SU-DHL-6 (cell line): ENCODE data around the gene R3HDM2.

Experiments used
- H2AFZ ChIP-seq: fragments of 200-600 bp; sonication (generic); 2 replicates; pipeline ENCODE4 v1.6.1; 2014; ENCODE audit warnings: low read depth, mild to moderate bottlenecking, moderate library complexity, mixed read lengths, antibody characterized with exemption, low read length; ENCODE audit not compliant: severe bottlenecking
- H3F3A ChIP-seq: fragments of 200-600 bp; shearing (Covaris generic); 2 replicates; pipeline ENCODE4 v1.6.0; 2016; ENCODE audit warnings: antibody characterized with exemption, mild to moderate bottlenecking; ENCODE audit not compliant: insufficient read depth
- H3K27ac ChIP-seq: fragments of 200-600 bp; sonication (generic); 2 replicates; pipeline ENCODE4 v1.5.1; 2016; ENCODE audit warnings: low read depth, mild to moderate bottlenecking, low read length, moderate library complexity, mixed read lengths
- H3K27me3 ChIP-seq: fragments of 200-600 bp; sonication (generic), shearing (Covaris generic); 2 replicates; pipeline ENCODE4 v1.6.0; 2014; ENCODE audit warnings: mild to moderate bottlenecking, low read length
- H3K36me3 ChIP-seq: fragments of 200-600 bp; sonication (generic); 2 replicates; pipeline ENCODE4 v1.6.1; 2014; ENCODE audit warnings: mild to moderate bottlenecking, low read length, mixed read lengths
- H3K4me2 ChIP-seq: fragments of 300-600, 200-600 bp; shearing (Covaris generic), sonication (generic); 2 replicates; pipeline ENCODE4 v1.6.0; 2014; ENCODE audit warnings: low read length, low read depth, mild to moderate bottlenecking; ENCODE audit not compliant: poor library complexity, severe bottlenecking
- H3K4me3 ChIP-seq: fragments of 200-600 bp; sonication (generic); 2 replicates; pipeline ENCODE4 v1.5.1; 2014; ENCODE audit warnings: antibody characterized with exemption, low read length, mild to moderate bottlenecking, mixed read lengths; ENCODE audit not compliant: insufficient read depth, poor library complexity, severe bottlenecking
- H3K79me2 ChIP-seq: fragments of 200-600 bp; sonication (generic); 2 replicates; pipeline ENCODE4 v1.6.1; 2014; ENCODE audit warnings: mild to moderate bottlenecking, low read length, moderate library complexity; ENCODE audit not compliant: insufficient read depth
- H3K9ac ChIP-seq: fragments of 200-600 bp; sonication (generic); 2 replicates; pipeline ENCODE4 v1.7.0; 2014; ENCODE audit warnings: mild to moderate bottlenecking, low read length
- H3K9me2 ChIP-seq: fragments of 200-600 bp; sonication (generic); replicated peaks from 2 replicates; pipeline ENCODE4 v1.6.1; 2014; ENCODE audit warnings: low read length; ENCODE audit not compliant: insufficient read depth
- H3K9me3 ChIP-seq: fragments of 200-600 bp; sonication (generic); 2 replicates; pipeline ENCODE4 v1.6.1; 2014; ENCODE audit warnings: low read length, mixed read lengths; ENCODE audit not compliant: insufficient read depth
- H4K20me1 ChIP-seq: fragments of 200-600 bp; sonication (generic); 2 replicates; pipeline ENCODE4 v1.6.1; 2014; ENCODE audit warnings: low read depth, mild to moderate bottlenecking, antibody characterized with exemption, low read length, moderate library complexity, mixed read lengths
- EZH2phosphoT487 ChIP-seq: fragments of 200-600 bp; sonication (generic), shearing (Covaris generic); conservative IDR thresholded peaks from 2 replicates; pipeline ENCODE4 v1.6.1; 2018; ENCODE audit warnings: mild to moderate bottlenecking, antibody characterized with exemption, low read length, moderate library complexity, mixed read lengths
- TF ChIP-seq, protein P1 (sequence below): fragments of 200-600 bp; sonication (generic); IDR thresholded peaks from one replicate; pipeline ENCODE4 v1.5.1; 2017; ENCODE audit warnings: antibody characterized with exemption, mild to moderate bottlenecking, low read length, moderate library complexity; ENCODE audit not compliant: insufficient read depth, poor library complexity, severe bottlenecking

The R3HDM2 gene

GRCh38 chr12:57323416-57323815 lies 107.4 kb downstream of the R3HDM2 start:
- H3K4me2 ChIP-seq: no peak overlapping the region

GRCh38 chr12:57320639-57321038 lies 110.2 kb downstream of the R3HDM2 start:
- no peaks in the 10 kb centered on the region for H3K36me3 ChIP-seq
- TF ChIP-seq, protein P1, sequence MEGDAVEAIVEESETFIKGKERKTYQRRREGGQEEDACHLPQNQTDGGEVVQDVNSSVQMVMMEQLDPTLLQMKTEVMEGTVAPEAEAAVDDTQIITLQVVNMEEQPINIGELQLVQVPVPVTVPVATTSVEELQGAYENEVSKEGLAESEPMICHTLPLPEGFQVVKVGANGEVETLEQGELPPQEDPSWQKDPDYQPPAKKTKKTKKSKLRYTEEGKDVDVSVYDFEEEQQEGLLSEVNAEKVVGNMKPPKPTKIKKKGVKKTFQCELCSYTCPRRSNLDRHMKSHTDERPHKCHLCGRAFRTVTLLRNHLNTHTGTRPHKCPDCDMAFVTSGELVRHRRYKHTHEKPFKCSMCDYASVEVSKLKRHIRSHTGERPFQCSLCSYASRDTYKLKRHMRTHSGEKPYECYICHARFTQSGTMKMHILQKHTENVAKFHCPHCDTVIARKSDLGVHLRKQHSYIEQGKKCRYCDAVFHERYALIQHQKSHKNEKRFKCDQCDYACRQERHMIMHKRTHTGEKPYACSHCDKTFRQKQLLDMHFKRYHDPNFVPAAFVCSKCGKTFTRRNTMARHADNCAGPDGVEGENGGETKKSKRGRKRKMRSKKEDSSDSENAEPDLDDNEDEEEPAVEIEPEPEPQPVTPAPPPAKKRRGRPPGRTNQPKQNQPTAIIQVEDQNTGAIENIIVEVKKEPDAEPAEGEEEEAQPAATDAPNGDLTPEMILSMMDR: no peak
- no peak for TF ChIP-seq EZH2phosphoT487
- H3K4me3 ChIP-seq: no peak overlapping the region
- H4K20me1 ChIP-seq: no peaks in the 10 kb centered on the region
- no peaks in the 10 kb centered on the region for H3K27me3 ChIP-seq
- no peak overlapping the region for H3K4me2 ChIP-seq
- no peak overlapping the region for H2AFZ ChIP-seq
- H3K9me2 ChIP-seq: no peaks in the 10 kb centered on the region
- H3F3A ChIP-seq: no peaks in the 10 kb centered on the region
- no peaks in the 10 kb centered on the region for H3K79me2 ChIP-seq
- no peak overlapping the region for H3K27ac ChIP-seq
- no peaks in the 10 kb centered on the region for H3K9me3 ChIP-seq
- no peak overlapping the region for H3K9ac ChIP-seq

More at GRCh38 chr12:57323416-57323815, 107.4 kb downstream of the R3HDM2 start:
- Histone ChIP-seq H3K9ac (no peak overlapping the region), H3K27me3 (no peaks in the 10 kb centered on the region), H3K79me2 (no peaks in the 10 kb centered on the region), H3K4me3 (no peak overlapping the region), H3K27ac (no peak overlapping the region), H3K9me3 (no peaks in the 10 kb centered on the region), H4K20me1 (no peaks in the 10 kb centered on the region), H2AFZ (no peak overlapping the region), H3F3A (no peaks in the 10 kb centered on the region), H3K36me3 (no peaks in the 10 kb centered on the region), H3K9me2 (no peaks in the 10 kb centered on the region)
- TF ChIP-seq, protein P1: no peak
- TF ChIP-seq EZH2phosphoT487: no peak

- H3K9me2 ChIP-seq: no peaks in the 10 kb centered on the region
- H3F3A ChIP-seq: no peaks in the 10 kb centered on the region
- TF ChIP-seq EZH2phosphoT487: no peak
- TF ChIP-seq, protein P1: no peak
- H4K20me1 ChIP-seq: no peaks in the 10 kb centered on the region
- no peaks in the 10 kb centered on the region for H3K36me3 ChIP-seq
- H3K27ac ChIP-seq: no peak overlapping the region
- no peak overlapping the region for H3K4me2 ChIP-seq
- no peak overlapping the region for H2AFZ ChIP-seq
- H3K9ac ChIP-seq: no peak overlapping the region
- no peaks in the 10 kb centered on the region for H3K27me3 ChIP-seq
- H3K9me3 ChIP-seq: no peaks in the 10 kb centered on the region
- no peak overlapping the region for H3K4me3 ChIP-seq
- H3K79me2 ChIP-seq: no peaks in the 10 kb centered on the region
These were observed 111.0 kb downstream of the R3HDM2 start for GRCh38 chr12:57319678-57320469.
